Lower lobe of right lung (tissue), 2 donors: Measurements from ENCODE around the gene MCRIP2. TPM values are rescaled to one million over a fixed set of nuclear protein-coding genes. Genes with fewer than 3 reads are reported as not detected.
A peak's percentile ranks its signal among the peaks of the same experiment; 100 is the strongest.

Experiments used
- ATAC-seq, 2 donors: fragments of 200-7000 bp; cut with Tn5 transposase; one replicate each; pipeline ENCODE4 v1.9.1; 2020 to 2022; ENCODE audit warnings: mild to moderate bottlenecking in 2 of 2, moderate library complexity in 2 of 2
- DNase-seq: peaks from one replicate; pipeline ENCODE4 v3.0.0-alpha.2; 2020
- H3K27ac ChIP-seq: fragments of 200-600 bp; one replicate; pipeline ENCODE4 v1.8.0; 2022
- H3K27me3 ChIP-seq: fragments of 200-600 bp; one replicate; pipeline ENCODE4 v1.8.0; 2022; ENCODE audit warnings: low read depth
- H3K36me3 ChIP-seq: fragments of 200-600 bp; one replicate; pipeline ENCODE4 v1.8.0; 2022; ENCODE audit warnings: mild to moderate bottlenecking
- H3K4me1 ChIP-seq: fragments of 200-600 bp; one replicate; pipeline ENCODE4 v1.8.0; 2022
- H3K4me3 ChIP-seq: fragments of 200-600 bp; one replicate; pipeline ENCODE4 v1.8.0; 2022; ENCODE audit warnings: mild to moderate bottlenecking
- H3K9me3 ChIP-seq: fragments of 200-600 bp; one replicate; pipeline ENCODE4 v1.8.0; 2022
- intact Hi-C: fragments of 100-400 bp; cut with DNase I; formaldehyde crosslinking; loops from one replicate; pipeline ENCODE4 v1.11.0; 2022
- total RNA-seq: library from RNA; stranded (reverse); fragmentation: NEBNext Ultra II Directional; extraction: Animal tissue kit (Norgen Biotek cat#: 25700); gene quantifications from one replicate; pipeline ENCODE4 v1.2.1, GENCODE V29; 2021
- TF ChIP-seq, protein P1 (sequence below): fragments of 200-600 bp; IDR thresholded peaks from one replicate; pipeline ENCODE4 v1.8.0; 2022; ENCODE audit warnings: antibody characterized with exemption, mild to moderate bottlenecking
- donor health status: DM: no; HTN: yes; CAD: no; lungs with severe emphysema.

The MCRIP2 gene
- total RNA-seq, 1 donor from 2014 or later, result 47.7 TPM

DNA sequence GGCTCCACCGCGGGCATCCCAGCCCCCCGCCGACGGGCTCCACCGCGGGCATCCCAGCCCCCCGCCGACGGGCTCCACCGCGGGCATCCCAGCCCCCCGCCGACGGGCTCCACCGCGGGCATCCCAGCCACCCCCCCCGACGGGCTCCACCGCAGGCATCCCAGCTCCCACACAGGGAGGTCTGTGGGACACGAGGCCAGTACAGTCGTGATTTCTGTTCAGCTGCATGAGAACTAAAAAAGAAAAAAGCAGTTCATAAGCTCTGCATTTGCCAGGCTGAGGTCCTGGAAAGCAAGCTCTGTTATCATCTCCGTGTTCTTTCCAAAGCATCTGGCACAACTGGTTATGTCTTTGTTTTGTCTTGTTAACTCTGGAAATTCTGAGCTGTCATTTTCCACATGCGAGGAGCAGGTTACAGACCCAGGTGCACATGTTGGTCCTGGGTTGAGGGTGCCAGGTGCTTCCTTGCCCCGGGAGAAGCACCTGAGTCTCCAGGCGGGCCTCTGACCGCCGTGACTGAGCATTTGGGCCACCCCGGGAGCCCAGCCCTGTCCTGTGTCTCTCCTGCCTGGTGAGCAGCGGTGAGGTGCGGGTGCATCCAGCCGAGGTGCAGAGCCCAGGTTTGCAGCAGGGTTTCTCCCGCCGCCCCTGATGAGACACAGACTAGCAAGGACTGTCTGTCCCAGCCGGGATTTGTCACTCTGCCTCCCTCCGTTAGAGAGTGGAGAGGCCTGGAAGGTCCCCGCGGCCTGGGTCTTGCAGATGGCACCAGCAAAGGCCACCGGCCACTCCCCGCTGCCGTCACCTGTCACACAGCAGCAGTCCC lies 20.7 kb upstream of the MCRIP2 start:
- TF ChIP-seq, protein P1, sequence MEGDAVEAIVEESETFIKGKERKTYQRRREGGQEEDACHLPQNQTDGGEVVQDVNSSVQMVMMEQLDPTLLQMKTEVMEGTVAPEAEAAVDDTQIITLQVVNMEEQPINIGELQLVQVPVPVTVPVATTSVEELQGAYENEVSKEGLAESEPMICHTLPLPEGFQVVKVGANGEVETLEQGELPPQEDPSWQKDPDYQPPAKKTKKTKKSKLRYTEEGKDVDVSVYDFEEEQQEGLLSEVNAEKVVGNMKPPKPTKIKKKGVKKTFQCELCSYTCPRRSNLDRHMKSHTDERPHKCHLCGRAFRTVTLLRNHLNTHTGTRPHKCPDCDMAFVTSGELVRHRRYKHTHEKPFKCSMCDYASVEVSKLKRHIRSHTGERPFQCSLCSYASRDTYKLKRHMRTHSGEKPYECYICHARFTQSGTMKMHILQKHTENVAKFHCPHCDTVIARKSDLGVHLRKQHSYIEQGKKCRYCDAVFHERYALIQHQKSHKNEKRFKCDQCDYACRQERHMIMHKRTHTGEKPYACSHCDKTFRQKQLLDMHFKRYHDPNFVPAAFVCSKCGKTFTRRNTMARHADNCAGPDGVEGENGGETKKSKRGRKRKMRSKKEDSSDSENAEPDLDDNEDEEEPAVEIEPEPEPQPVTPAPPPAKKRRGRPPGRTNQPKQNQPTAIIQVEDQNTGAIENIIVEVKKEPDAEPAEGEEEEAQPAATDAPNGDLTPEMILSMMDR, result no peak
- no peak overlapping the region for H3K27ac ChIP-seq
- ATAC-seq, result no peak
- no peak for DNase-seq
- H3K36me3 ChIP-seq, result peaks cover 13% of the 10 kb centered on the region
- intact Hi-C loops, result no loop called here
- no peaks in the 10 kb centered on the region for H3K27me3 ChIP-seq
- H3K4me3 ChIP-seq, result no peak overlapping the region
- no peaks in the 10 kb centered on the region for H3K9me3 ChIP-seq
- H3K4me1 ChIP-seq, result peaks cover 20% of the 10 kb centered on the region

GRCh38 chr16:621526-622105 lies 20.0 kb upstream of the MCRIP2 start:
- peak overlapping the region; percentile 58 for H3K27ac ChIP-seq

DNA sequence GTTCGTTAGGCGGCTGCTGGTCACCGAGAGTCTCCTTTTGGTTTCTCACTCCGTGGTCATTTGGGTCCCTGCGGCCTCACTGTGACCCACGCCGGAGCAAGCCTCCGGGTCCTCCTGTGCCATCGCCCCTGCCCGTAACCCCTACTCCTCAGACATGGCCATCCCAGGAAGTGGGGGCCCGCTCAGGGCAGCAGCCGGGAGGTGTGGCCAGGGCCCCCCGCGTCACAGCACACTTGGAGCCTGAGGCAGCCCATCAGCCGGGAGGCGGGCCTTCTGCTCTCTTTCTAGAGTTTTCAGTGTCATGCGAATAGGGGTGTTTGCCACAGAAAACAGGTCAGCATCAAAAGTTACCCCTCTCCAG lies 18.7 kb upstream of the MCRIP2 start:
- intact Hi-C loops, result no loop called here
- DNase-seq, result no peak
- Histone ChIP-seq H3K27ac (peak overlapping the region; percentile 58), H3K4me1 (peaks cover 27% of the 10 kb centered on the region), H3K27me3 (no peaks in the 10 kb centered on the region), H3K36me3 (peaks cover 33% of the 10 kb centered on the region), H3K9me3 (no peaks in the 10 kb centered on the region), H3K4me3 (no peak overlapping the region)
- TF ChIP-seq, protein P1, result no peak
- no peak for ATAC-seq

More at GRCh38 chr16:621526-622105, 20.0 kb upstream of the MCRIP2 start:
- Histone ChIP-seq H3K36me3 (peaks cover 20% of the 10 kb centered on the region), H3K27me3 (no peaks in the 10 kb centered on the region), H3K9me3 (no peaks in the 10 kb centered on the region), H3K4me1 (peaks cover 20% of the 10 kb centered on the region), H3K4me3 (no peak overlapping the region)
- DNase-seq (no peak), ATAC-seq (no peak)
- TF ChIP-seq, protein P1, result no peak
- intact Hi-C loops, result no loop called here

DNA sequence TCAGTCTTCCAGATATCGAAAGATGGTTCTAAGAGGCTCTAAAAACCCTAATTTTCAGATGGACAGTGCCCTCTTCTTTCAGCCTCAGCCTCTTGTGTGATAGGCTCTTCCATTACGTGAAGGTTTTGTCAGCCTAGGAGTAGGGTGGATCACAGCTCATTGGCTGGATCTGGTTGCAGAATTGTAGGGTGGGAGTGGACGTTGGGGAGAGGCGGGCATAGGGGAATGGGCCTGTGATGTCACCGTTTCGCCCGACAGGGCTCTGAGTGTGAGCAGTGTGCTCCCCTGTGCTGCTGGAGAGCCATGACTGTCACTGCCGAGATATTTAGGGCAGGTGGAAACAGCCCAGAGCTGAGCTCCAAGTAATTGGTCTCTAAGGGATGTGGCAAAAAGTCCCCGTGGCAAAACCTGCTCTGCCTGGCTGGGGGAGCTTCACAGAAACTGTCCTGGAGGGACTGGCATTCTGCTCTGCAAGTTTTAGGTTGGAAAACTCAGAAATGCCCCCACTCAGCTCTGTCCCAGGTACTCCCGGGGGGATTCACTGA lies 17.0 kb upstream of the MCRIP2 start:
- Histone ChIP-seq H3K4me3 (no peak overlapping the region), H3K36me3 (peaks cover 45% of the 10 kb centered on the region), H3K27ac (no peak overlapping the region), H3K4me1 (peaks cover 44% of the 10 kb centered on the region), H3K9me3 (no peaks in the 10 kb centered on the region), H3K27me3 (no peaks in the 10 kb centered on the region)
- DNase-seq (no peak), ATAC-seq (no peak)
- TF ChIP-seq, protein P1, result no peak
- intact Hi-C loops, result no loop called here

GRCh38 chr16:625117-625976 lies 16.3 kb upstream of the MCRIP2 start:
- intact Hi-C loops, result no loop called here
- H3K36me3 ChIP-seq, result peaks cover 45% of the 10 kb centered on the region
- H3K4me3 ChIP-seq, result no peak overlapping the region
- TF ChIP-seq, protein P1, result no peak
- no peak overlapping the region for H3K27ac ChIP-seq
- ATAC-seq (no peak), DNase-seq (no peak)
- H3K27me3 ChIP-seq, result no peaks in the 10 kb centered on the region
- no peaks in the 10 kb centered on the region for H3K9me3 ChIP-seq
- H3K4me1 ChIP-seq, result peaks cover 52% of the 10 kb centered on the region
